HG03457 (cell line): ENCODE results near the gene BCL3.
"Not testable (repeated sequence)": the region's sequence is repeated elsewhere in the genome, so short reads cannot be mapped to it uniquely, and the experiment has no call there.

Experiments used
- ATAC-seq: cut with Tn5 transposase; IDR thresholded peaks from one replicate; pipeline ENCODE4 v1.9.1; 2021; ENCODE audit warnings: moderate number of reproducible peaks; ENCODE audit not compliant: unreplicated experiment

BCL3 gene

DNA sequence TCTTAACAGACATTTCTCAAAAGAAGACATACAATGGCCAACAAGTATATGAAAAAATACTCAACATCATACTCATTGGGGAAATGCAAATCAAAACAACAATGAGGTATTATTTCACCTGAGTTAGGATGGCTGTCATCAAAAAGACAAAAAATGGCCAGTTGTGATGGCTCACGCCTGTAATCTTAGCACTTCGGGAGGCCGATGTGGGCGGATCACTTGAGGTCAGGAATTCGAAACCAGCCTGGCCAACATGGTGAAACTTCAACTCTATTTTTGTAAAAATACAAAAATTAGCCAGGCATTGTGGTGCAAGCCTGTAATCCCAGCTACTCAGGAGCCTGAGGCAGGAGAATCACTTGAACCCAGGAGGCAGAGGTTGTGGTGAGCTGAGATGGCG is 27.6 kb upstream of the BCL3 start:
- no peak for ATAC-seq

- not testable (repeated sequence) for ATAC-seq
Observed at GRCh38 chr19:44721369-44721768, 27.1 kb upstream of the BCL3 start.

- no peak for ATAC-seq
Observed at GRCh38 chr19:44722131-44723121, 26.1 kb upstream of the BCL3 start.

DNA sequence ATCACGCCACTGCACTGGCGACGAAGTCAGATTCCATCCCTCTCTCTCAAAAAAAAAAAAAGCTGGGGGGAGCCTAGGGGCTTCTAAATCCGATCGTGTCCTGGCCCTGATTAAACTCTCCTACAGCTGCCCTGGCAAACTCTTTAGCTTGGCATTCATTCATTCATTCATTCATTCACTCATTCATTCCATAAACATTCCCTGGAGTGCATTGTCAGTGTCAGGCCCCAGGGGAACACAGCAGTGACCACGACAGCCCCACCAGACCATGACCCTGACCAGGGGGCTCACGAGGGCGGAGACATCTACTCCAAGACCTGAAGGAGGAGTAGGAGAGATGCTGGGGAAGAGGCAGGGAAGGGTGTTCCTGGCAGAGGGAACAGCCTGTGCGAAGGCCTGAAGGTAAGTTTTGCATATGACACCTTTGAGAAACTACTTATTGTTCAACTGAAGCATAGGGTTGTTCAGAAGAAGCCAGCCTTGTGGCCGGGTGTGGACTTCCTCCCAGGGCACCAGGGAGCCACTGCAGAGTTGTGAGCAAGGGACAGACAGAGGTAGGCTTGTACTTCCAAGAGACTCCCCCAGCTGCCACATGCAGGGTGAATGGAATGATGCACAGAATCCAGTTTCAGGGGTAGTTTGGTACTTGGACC is 25.1 kb upstream of the BCL3 start:
- ATAC-seq: no peak

GRCh38 chr19:44723952-44724319 is 24.6 kb upstream of the BCL3 start:
- no peak for ATAC-seq

DNA sequence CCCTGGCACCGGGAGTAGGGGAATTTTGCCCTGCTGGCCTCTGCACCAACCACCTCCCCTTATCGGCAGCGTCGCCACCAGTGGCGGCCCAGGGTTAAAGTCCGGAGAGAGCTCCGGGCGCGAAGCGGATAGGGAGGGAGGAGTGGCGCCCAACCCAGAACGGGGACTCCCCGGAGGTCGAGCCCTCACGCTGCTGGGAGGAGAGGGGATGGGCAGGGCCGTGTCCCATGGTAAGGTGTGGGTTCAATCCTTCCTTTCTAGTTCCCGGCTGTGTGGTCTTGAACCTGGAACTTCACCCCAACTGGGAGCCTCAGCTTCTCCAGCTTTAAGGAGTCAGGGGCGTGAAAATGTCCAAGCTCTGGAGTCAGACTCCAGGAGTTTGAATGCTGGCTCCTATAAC is 23.3 kb upstream of the BCL3 start:
- no peak for ATAC-seq

DNA sequence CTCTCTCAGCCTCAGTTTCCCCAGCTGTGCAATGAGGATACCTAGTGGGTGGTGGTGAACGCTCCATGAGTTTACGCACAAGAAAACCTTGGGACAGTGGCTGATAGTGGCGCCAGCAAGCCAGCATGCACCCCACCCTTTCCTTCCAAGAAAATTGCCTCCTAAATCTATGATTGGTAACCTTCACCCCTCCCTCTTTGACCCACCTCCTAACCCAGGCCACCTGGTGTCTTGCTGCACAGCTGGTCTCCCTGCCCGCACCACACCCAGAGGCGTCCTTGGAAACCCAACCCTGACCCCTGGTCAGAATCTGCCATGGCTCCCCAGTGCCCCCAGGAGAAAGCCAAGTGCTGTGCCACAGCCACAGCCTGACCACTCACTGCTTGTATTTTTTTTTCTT is 22.8 kb upstream of the BCL3 start:
- ATAC-seq: no peak

DNA sequence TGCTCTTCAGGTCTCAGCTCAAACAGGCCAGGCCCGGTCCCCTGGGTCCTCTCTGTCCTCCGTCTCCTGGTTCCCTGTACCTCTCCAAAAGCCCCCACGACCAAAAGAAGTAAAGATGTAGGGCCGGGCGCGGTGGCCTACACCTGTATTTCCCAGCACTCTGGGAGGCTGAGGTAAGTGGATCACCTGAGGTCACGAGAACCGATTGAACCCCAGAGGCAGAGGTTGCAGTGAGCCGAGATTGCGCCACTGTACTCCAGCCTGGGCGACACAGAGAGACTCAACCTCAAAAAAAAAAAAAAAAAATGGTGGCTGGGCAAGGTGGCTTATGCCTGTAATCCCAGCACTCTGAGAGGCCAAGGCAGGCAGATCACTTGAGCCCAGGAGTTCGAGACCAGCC is 22.0 kb upstream of the BCL3 start:
- ATAC-seq: no peak

DNA sequence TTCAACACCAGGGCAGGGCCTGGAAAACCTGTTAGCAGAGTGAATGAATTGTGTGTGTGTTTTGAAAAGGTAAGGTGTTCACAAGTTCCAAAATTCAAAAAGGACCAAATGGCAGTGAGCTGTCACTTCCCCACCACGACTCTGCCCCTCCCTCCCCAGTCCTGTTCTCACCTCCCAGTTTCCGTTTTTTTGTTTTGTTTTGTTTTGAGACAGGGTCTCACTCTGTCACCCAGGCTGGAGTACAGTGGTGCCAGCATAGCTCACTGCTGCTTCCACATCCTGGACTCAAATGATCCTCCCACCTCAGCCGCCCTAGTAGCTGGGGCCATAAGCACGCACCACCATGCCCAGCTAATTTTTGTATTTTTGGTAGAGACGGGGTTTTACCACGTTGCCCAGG is 20.3 kb upstream of the BCL3 start:
- no peak for ATAC-seq

- no peak for ATAC-seq
Observed at GRCh38 chr19:44729516-44730033, 18.9 kb upstream of the BCL3 start.

- ATAC-seq: no peak
Observed at GRCh38 chr19:44731081-44731480, 17.4 kb upstream of the BCL3 start.

GRCh38 chr19:44731622-44732021 is 16.9 kb upstream of the BCL3 start:
- no peak for ATAC-seq

GRCh38 chr19:44732235-44733014 is 16.1 kb upstream of the BCL3 start:
- ATAC-seq: no peak

GRCh38 chr19:44734357-44734756 is 14.2 kb upstream of the BCL3 start:
- ATAC-seq: no peak

DNA sequence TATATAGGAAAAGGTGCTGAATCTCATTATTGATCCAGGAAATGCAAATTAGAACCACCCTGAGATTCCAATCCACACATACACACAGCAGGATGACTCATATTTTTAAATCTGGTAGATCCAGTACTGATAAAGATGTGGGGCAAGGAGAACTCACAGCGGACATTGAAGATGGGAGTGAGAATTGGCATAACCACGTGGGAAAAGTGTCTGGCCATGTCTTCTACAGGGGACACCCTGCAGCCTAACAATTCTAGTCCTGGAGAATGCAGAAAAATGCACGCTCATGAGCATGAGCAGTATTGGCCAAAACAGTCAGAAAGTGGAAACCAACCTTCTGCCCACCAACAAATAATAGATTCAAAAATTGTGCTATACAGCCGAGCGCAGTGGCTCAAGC is 13.5 kb upstream of the BCL3 start:
- ATAC-seq: no peak

DNA sequence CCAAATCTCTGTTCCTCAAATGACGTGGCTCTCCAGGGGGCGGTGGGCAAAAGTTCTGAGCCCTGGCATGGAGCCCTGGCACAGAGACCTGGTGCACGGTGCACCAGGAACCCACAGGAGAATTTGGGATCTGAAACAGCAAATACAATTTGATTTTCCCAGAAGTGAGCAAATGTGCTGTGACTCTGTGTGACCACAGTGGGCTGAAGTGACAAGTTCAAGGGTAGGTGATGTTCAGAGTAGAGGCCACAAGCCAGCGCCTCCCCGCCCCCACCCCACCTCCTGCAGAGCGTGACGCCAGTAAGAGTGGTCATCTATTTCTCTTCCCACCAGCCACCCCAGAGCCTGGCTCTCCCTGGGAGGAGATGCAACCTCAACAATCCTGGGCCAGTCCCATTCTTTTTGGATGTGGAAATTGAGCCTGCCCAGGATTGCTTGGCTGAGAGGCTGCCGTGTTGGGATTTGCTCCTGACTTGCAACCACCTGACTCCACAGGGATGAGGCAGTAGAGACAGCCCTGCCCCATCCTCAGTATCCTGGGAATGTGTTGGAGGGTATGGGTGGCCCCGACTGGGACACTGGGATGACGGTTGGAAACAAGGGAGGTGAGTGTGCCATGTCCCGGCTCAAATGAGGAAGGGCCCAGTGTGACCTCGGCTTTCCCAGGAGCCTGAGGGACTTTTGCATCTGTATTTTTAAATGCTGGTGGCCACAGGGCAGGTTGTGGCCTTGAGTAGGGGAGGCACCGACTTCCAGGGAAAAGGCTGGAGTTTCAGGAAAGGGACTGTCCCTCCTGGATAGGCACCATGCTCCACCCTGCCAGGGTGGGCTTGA is 11.1 kb upstream of the BCL3 start:
- no peak for ATAC-seq

DNA sequence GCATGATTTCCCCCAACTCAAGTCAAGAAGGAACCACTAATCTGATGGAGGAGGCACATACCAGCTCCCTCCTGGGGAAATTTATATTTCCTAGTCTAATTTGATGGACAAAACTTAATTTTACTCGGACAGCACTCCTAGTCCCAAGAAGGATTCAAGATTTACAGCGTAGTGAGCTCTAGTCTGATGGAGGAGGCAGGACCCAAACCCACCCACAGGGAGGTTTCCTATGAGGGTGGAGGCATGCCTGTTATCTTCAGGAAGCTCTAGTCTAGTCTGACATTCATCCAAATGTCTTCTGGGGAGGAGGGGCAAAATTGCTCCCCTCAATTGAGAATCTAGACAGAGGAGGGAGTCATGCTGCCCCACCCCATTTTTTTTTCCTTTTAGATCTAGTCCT is 10.4 kb upstream of the BCL3 start:
- ATAC-seq: no peak

GRCh38 chr19:44738603-44739558 is 9.6 kb upstream of the BCL3 start:
- ATAC-seq: no peak

GRCh38 chr19:44740351-44740824 is 8.1 kb upstream of the BCL3 start:
- no peak for ATAC-seq
